Ureter (tissue), 1 donor: Measurements from ENCODE around the gene MLPH. TPM values are rescaled to one million over a fixed set of nuclear protein-coding genes. Genes with fewer than 3 reads are reported as not detected.

Source experiments
- DNase-seq: peaks from one replicate; pipeline ENCODE4 v3.0.0-alpha.2; 2020; ENCODE audit warnings: low spot score
- total RNA-seq: library from RNA; stranded (reverse); gene quantifications from one replicate; pipeline ENCODE4 v1.2.4, GENCODE V29; 2023
- donor health status: DM: yes; HTN: yes; CAD: no.

The MLPH gene
- total RNA-seq, 1 donor from 2014 or later = 236 TPM

- no peak for DNase-seq
Measured at GRCh38 chr2:237478979-237479378, 8.1 kb upstream of the MLPH start.

GRCh38 chr2:237479747-237480146 is 7.3 kb upstream of the MLPH start:
- no peak for DNase-seq

DNA sequence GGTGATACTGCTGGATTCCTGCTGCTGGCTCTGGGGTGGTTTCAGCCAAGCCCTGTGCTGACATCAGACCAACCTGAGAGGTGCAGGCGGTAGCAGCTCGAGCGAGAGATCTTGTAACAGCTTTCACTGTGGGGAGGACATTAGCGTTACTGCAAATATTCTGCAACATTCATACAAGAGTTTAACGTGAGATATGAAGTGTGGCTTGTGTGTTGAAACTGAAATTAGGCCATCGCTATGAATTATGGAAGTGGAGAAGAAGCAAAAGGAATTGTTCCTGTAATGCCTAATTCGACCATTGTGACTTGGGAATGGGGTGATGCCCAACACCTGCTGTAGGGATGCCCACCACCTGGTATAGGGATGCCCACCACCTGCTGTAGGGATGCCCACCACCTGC is 6.5 kb upstream of the MLPH start:
- no peak for DNase-seq

- DNase-seq = no peak
Measured at GRCh38 chr2:237480988-237481525, 6.0 kb upstream of the MLPH start.

- peak; percentile 87 for DNase-seq
Measured at GRCh38 chr2:237482485-237482884, 4.6 kb upstream of the MLPH start.

DNA sequence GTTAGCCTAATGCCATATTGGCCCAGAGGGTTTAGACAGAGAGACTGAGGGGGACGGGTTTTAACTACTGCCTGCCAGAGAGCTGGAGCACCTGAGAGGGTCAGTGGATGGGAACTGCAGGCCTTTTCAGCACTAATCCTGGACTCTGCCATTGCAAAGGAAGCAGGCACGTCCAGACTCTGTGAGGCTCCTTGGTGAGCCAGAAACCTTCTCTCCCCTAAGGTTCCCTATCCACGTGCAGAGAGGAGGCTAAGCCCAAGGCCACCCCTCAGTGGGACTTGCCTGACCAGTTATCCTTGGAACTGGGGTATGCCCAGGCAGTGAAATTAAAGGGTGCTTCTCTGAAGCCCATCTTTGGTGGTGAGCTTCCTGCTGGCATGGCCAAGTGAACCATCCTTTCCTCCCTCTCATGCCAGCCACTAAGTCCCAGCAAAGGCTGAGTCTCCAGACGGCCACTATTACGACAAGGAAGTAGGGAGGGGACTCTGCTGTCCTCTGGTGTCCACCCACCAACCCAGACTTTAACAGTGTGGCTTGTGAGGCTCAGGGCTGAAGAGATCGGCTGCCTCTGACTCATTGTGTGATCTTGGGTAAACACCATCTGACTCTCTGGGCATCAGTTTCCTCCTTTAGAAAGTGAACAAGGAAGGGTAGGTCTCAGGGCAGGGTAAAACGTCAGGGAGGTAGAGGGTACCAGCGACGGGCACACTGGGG is 3.9 kb upstream of the MLPH start:
- DNase-seq = peak; percentile 78

DNA sequence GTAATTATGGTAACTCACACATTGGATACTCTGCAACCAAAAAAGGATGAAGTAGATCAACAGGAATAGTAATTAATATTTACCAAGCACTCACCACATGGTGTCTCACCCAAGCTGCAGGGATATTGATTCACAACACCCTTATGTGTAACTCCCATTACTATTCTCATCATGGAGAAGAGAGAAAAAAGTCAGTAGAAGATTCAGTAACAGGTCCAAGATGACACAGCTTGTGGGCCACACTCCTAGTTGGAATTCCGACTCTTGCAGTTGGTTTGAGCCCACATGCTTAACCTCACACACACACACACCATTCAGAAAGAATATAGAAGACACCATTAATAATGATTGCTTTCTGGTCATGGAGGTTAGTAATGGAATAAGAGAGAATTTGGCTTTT is 1.7 kb upstream of the MLPH start:
- no peak for DNase-seq

DNA sequence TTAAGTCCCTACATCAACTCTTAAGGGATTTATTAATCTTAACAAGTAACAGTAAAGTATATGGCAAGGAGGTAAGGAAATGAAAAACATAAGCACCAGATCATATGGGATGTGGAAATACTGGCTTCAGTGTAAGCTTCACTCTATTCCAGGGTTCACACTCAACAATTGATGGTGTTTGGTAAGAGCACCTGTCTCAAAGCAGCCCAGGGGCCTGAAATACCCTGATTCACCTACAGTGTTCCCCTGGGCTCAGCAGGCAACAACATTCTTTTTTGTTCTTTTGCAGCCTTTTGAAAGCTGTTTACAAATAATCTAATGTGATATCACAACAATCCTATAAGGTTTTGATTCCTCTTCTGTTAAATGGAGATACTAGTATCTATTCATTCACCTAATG is 1.2 kb upstream of the MLPH start:
- DNase-seq = no peak

DNA sequence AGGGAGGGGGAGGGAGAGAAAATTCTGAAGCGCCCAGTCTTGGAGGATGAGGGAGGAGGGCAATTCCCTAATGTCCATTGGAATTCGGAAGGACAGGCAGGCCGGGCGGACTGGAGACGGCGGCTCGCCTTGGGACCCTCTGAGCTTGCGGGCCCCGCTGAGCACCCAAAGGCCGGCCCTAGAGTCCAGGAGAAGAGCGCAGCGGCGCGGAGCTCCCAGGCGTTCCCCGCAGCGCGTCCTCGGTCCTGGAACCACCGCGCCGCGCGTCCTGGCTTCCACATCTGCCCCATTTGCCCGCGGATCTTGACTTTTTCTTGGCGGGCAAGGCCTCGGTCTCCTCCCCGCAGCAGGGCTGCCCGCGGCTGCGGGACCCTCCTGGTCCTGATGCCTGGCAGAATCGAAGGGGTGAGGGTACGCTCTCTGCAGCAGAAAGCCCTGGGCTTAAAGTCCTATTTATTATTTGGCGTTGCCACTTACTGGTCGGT is 675 bp upstream of the MLPH start:
- DNase-seq = no peak

- no peak for DNase-seq
Measured at GRCh38 chr2:237487496-237487895, 445 bp downstream of the MLPH start.

- no peak for DNase-seq
Measured at GRCh38 chr2:237488295-237488694, 1.2 kb downstream of the MLPH start.

GRCh38 chr2:237488901-237489860 is 2.1 kb downstream of the MLPH start:
- DNase-seq = peak; percentile 78

- no peak for DNase-seq
Measured at GRCh38 chr2:237490009-237490711, 3.1 kb downstream of the MLPH start.

DNA sequence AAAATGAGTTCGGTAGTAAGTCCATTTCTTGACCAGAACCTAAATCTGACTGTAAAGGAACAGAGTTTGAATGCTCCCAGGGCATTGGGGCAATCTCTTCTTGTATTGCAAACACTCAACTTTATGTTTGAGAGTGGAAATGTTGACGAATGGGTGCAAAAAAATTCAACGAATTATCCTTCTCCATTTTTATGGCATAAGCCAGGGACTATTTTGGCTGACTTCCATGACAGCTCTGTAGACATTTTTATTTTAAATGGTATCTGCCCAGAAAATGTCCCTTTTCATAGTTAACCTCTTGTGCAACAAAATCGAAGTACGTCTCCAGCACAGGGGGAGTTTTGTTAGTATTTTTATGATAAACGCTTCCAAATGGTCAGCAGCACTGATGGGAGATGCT is 3.7 kb downstream of the MLPH start:
- no peak for DNase-seq

GRCh38 chr2:237491515-237492118 is 4.6 kb downstream of the MLPH start:
- DNase-seq = no peak

- DNase-seq = no peak
Measured at GRCh38 chr2:237492137-237492890, 5.3 kb downstream of the MLPH start.

GRCh38 chr2:237494066-237494465 is 7.0 kb downstream of the MLPH start:
- no peak for DNase-seq

- no peak for DNase-seq
Measured at GRCh38 chr2:237495521-237496117, 8.6 kb downstream of the MLPH start.

GRCh38 chr2:237496428-237496827 is 9.4 kb downstream of the MLPH start:
- no peak for DNase-seq
